GM12872 (cell line): ENCODE measurements around the gene DLEC1.

ENCODE experiments used
- TF ChIP-seq, protein P1 (sequence below): IDR thresholded peaks from 3 replicates; pipeline ENCODE4 v1.5.1; 2011; ENCODE audit warnings: low read depth, mild to moderate bottlenecking, low read length, moderate library complexity; ENCODE audit not compliant: insufficient read depth

Gene DLEC1, protein sequence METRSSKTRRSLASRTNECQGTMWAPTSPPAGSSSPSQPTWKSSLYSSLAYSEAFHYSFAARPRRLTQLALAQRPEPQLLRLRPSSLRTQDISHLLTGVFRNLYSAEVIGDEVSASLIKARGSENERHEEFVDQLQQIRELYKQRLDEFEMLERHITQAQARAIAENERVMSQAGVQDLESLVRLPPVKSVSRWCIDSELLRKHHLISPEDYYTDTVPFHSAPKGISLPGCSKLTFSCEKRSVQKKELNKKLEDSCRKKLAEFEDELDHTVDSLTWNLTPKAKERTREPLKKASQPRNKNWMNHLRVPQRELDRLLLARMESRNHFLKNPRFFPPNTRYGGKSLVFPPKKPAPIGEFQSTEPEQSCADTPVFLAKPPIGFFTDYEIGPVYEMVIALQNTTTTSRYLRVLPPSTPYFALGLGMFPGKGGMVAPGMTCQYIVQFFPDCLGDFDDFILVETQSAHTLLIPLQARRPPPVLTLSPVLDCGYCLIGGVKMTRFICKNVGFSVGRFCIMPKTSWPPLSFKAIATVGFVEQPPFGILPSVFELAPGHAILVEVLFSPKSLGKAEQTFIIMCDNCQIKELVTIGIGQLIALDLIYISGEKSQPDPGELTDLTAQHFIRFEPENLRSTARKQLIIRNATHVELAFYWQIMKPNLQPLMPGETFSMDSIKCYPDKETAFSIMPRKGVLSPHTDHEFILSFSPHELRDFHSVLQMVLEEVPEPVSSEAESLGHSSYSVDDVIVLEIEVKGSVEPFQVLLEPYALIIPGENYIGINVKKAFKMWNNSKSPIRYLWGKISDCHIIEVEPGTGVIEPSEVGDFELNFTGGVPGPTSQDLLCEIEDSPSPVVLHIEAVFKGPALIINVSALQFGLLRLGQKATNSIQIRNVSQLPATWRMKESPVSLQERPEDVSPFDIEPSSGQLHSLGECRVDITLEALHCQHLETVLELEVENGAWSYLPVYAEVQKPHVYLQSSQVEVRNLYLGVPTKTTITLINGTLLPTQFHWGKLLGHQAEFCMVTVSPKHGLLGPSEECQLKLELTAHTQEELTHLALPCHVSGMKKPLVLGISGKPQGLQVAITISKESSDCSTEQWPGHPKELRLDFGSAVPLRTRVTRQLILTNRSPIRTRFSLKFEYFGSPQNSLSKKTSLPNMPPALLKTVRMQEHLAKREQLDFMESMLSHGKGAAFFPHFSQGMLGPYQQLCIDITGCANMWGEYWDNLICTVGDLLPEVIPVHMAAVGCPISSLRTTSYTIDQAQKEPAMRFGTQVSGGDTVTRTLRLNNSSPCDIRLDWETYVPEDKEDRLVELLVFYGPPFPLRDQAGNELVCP (N-terminal part only)

DNA sequence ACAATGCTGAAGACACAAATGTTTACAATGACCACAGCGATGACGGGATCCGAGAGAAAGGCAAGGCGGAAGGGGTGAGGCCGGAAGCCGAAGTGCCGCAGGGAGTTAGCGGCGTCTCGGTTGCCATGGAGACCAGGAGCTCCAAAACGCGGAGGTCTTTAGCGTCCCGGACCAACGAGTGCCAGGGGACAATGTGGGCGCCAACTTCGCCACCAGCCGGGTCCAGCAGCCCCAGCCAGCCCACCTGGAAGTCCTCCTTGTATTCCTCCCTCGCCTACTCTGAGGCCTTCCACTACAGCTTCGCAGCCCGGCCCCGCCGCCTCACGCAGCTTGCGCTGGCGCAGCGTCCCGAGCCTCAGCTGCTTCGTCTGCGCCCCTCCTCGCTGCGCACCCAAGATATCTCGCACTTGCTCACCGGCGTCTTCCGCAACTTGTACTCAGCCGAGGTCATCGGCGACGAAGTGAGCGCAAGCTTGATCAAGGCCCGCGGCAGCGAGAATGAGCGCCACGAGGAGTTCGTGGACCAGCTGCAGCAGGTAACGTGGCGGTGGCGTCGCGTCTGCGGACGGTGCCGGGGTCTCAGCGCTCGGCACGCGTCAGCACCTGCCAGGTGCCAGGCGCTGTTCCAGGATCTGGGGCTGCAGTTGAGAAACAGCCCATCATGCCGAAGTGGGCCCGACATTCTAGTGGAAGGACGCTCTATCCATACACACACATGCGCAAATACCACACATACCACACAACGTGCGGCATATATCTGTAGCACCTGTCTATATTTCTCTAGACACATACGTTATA is at the start of gene DLEC1:
Gene DLEC1 (plus strand): TSS at position 108 of the 798 bp plus-strand sequence. CDS start 18 bp downstream, at position 126.
- TF ChIP-seq, protein P1, sequence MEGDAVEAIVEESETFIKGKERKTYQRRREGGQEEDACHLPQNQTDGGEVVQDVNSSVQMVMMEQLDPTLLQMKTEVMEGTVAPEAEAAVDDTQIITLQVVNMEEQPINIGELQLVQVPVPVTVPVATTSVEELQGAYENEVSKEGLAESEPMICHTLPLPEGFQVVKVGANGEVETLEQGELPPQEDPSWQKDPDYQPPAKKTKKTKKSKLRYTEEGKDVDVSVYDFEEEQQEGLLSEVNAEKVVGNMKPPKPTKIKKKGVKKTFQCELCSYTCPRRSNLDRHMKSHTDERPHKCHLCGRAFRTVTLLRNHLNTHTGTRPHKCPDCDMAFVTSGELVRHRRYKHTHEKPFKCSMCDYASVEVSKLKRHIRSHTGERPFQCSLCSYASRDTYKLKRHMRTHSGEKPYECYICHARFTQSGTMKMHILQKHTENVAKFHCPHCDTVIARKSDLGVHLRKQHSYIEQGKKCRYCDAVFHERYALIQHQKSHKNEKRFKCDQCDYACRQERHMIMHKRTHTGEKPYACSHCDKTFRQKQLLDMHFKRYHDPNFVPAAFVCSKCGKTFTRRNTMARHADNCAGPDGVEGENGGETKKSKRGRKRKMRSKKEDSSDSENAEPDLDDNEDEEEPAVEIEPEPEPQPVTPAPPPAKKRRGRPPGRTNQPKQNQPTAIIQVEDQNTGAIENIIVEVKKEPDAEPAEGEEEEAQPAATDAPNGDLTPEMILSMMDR = no peak

DNA sequence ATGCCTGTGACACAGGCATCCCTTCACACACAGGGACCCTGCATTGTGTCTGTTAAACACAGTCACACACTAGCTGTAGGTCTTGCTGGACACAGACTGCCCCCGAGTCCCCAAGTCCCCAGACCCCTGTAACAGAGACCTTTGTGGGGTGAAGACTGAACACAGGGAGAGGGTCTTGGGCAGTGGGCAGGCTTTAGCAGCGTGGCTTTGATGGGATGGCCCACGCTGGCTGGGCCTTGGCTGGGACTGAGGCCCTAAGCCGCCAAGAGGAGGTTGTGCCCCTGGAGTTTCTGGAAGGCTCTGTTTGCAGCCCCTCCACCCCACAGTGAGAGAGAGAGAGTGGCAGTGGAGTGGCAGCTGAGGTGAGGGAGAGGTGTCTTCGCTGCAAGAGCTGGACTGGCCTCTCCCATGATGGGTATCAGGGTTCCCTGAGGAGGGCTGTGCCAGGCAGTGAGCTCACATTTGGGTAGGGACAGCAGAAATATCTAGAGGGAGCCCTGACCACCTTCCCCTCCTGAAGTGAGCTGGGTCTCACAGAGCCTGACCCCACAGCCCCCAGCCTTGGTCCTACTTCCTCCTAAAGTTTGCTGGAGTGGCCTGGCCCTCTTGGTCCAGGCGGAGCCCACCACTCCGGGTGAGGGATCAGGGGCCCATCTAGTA is 49.1 kb upstream of the DLEC1 start:
- TF ChIP-seq, protein P1 = no peak

DNA sequence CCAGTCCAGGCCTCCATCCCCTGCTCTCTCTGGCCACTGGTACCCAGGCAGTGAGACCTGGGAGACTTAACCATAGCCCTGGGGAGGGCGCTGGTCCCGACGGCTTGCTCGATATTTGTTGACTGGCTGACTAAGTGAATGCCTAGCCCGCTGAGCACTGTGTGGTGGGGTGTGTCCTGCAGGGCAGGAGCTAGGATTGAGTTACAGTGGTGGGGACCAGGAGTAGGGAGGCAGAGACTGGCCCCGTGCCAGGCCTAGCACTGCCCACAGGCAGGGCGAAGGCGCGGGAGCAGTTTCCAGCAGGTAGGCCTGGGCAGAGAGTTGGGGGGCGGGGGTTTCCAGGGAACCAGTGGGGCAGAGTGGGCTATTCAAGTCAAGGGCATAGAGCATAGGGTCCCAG is 48.5 kb upstream of the DLEC1 start, which contains the start of gene VILL:
Gene VILL (plus strand): TSS at position 260 of the 400 bp plus-strand sequence. CDS start 2,887 bp downstream, outside the sequence.
- TF ChIP-seq, protein P1 = no peak

DNA sequence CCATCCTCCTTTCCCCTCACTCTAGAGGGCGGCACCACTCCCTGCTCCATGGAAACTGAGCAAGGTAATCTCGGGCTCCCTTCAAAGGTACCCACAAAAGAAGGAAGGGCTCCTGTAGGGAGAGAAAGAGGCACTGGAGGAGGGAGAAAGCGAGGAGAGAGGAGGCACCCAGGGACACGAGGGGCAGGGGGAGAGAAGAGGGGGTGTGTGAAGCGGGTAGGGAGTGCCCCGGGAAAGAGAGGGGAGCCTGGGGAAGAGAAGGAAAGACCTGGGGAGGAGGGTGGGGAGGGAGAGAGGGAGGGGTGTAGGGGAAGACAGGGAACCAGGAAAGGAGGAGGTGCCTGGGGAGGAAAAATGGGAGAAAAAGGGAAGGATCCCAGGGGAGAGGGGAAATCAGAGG is 47.9 kb upstream of the DLEC1 start:
- TF ChIP-seq, protein P1 = no peak

DNA sequence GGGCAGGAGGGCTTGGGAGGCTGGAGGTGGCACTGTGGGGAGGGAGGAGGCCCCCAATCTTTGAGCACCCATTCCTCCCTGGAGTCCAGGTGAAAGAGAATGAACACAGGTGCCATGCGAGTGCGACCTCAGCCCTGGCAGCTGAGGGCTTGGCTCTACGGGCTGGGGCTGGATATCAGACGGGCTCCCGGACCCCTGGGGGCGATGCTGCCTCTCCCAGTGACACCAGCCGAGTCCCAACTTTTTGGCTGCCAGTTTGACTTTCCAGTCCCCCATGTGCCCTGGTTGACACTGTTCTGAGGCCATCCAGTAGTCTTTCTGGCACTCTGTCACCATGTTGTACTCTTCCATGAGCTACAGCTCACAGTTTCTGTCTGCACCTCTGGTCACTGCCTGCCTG is 47.2 kb upstream of the DLEC1 start:
- TF ChIP-seq, protein P1 = no peak

DNA sequence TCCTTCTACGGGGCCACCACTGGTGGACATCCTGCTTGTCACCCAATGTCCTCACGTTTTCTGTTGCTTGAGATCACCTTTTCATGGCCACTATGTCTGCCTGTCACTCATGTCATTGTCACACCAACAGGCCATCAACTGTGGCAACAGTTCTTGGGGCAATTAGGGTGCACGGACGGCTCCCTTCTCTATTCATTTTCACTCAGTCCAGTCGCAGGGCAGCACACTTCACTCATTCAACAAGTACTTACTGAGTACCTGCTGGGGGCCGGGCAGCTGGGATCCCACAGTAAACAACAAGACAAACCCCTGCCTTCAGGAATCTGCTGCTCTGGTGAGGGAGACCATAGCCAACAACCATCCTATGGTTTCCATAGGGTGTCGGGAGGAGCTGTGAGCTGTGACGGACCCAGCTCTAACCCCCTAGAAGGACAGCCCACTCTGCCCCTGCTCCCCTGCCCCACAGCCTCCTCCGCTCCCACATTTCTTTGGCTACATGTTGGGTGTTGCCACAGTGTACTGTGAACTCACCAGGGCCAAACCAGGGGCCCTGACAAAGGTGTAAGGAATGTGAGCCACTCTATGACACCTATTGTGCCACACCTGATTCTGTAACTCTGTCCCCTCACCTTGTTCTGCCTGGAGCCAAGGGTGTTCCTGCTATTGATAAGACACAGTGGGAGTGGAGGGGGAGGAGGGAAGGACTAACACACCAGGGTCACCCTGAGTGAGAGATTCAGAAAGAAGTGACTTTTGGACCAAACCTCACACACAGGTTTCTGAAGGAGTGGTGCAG is 46.5 kb upstream of the DLEC1 start:
- TF ChIP-seq, protein P1 = no peak
